Upper lobe of left lung (tissue), 4 donors: ENCODE measurements around the gene CATSPER3.

Source experiments
- POLR2AphosphoS5 ChIP-seq, 2 donors: sonication (generic); formaldehyde crosslinking; IDR thresholded peaks; one replicate each; pipeline ENCODE4 v1.5.1; 2017; ENCODE audit warnings: antibody characterized with exemption in 2 of 2
- TF ChIP-seq, protein P1 (sequence below), 6 experiments: fragments of 450-650 bp in 4 of 6; fragments of 200-600 bp in 2 of 6; sonication (generic) in 2 of 6; IDR thresholded peaks; one replicate each; pipeline ENCODE4 v1.5.1; 2016 to 2019; ENCODE audit warnings: antibody characterized with exemption in 6 of 6

DNA sequence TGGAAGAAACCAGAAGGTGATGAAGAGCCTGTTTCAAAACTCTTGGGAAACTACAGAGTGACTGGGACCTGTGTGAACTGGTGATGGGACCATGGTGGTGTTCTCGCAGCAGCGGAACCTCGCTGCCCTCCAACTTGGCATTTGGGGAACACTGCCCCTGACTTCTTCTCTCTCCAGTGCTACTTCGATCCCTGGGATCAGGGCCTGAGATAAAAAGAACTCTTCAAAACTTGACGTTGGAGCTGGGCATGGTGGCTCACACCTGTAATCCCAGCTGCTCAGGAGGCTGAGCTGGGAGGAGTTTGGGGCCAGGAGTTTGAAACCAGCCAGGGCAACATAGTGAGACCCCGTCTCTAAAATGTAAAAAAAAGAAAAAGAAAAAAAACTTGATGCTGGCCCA lies 48.2 kb downstream of the CATSPER3 start:
- TF ChIP-seq, protein P1, sequence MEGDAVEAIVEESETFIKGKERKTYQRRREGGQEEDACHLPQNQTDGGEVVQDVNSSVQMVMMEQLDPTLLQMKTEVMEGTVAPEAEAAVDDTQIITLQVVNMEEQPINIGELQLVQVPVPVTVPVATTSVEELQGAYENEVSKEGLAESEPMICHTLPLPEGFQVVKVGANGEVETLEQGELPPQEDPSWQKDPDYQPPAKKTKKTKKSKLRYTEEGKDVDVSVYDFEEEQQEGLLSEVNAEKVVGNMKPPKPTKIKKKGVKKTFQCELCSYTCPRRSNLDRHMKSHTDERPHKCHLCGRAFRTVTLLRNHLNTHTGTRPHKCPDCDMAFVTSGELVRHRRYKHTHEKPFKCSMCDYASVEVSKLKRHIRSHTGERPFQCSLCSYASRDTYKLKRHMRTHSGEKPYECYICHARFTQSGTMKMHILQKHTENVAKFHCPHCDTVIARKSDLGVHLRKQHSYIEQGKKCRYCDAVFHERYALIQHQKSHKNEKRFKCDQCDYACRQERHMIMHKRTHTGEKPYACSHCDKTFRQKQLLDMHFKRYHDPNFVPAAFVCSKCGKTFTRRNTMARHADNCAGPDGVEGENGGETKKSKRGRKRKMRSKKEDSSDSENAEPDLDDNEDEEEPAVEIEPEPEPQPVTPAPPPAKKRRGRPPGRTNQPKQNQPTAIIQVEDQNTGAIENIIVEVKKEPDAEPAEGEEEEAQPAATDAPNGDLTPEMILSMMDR (IDR thresholded peaks at IDR 0.05): no peak
- TF ChIP-seq POLR2AphosphoS5 (IDR thresholded peaks at IDR 0.05): no peak
